HG02840 (cell line): ENCODE data around the gene RASAL2.
A peak's percentile ranks its signal among the peaks of the same experiment; 100 is the strongest.
"Not testable (repeated sequence)": the region's sequence is repeated elsewhere in the genome, so short reads cannot be mapped to it uniquely, and the experiment has no call there.

Source experiments
- ATAC-seq: cut with Tn5 transposase; IDR thresholded peaks from one replicate; pipeline ENCODE4 v1.9.1; 2021; ENCODE audit warnings: mild to moderate bottlenecking, moderate library complexity, moderate number of reproducible peaks; ENCODE audit not compliant: unreplicated experiment, low FRiP score

Gene RASAL2

GRCh38 chr1:178066908-178067614 is 26.8 kb upstream of the RASAL2 start:
- peak; percentile 95 for ATAC-seq

DNA sequence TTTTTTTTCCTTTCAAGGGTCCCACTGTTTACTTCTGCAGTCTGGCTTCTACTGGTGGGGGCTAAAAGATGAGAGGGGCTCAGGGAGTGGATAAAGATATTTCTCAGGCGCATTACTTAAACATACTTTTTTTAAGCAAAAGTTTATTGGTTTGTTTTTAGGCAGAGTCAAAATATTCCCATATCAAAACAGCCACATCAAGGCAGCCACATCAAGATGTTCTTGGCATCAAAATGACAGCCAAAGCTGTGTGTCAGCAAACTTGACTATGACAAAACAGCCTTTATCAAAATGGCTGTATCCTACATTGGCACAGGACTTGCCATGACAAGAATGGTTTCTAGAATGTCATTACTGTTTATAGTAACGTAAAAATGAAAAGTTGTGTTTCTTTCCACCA is 22.1 kb upstream of the RASAL2 start:
- no peak for ATAC-seq

DNA sequence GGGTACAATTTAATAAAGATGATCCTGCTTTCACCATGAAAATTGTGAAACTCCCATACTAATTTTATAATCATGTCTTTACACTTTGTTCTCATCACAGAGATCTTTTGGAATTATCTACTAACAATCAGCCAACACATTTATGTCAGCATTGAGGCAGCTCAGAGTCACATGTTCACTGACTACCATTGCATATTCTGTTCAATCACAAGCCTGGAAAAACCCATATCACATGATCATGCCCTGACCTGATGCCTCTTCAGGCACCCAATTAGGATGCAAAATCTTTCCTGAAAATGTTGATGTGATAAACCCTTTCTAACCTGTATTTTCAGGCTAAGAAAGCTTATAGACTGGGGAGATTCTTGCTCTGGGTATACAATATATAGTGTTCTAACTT is 21.6 kb upstream of the RASAL2 start:
- ATAC-seq: no peak

GRCh38 chr1:178075333-178075732 is 18.6 kb upstream of the RASAL2 start:
- ATAC-seq: no peak

DNA sequence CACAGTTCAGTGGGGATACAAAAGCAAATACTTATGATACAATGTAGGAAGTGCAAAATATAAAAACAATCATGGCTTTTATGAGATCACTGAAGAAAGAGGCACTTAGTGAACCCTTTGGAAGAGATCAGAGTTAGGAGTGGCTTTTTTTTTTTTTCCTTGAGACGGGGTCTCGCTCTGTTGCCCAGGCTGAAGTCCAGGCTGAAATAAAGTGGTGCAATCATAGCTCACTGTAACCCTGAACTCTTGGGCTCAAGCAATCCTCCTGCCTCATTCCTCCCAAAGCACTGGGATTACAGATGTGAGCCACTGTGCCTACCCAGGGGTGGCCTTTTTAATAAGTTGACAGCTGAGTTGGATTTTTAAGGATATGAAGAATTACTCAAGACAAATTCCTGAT is 17.3 kb upstream of the RASAL2 start:
- no peak for ATAC-seq

GRCh38 chr1:178077917-178078316 is 16.0 kb upstream of the RASAL2 start:
- ATAC-seq: no peak

DNA sequence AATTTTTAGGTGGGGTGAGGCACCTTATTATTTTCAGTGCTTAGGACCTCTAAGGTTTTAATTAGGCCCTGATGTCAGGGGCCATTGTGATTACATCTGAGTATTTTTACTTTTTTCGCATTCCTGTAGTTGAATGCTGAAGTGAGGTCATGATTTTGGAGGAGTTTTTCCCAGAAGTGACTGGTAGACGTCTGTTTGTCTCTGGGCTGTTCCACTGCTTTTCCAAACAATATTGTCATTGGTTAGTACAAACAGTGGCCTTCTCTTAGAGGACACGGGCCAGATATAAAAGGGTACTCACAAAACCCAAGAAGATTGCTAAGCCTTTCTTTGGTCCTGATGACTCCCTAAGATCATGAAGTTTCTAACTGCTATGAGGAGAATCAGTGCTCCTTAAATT is 7.6 kb upstream of the RASAL2 start:
- no peak for ATAC-seq

GRCh38 chr1:178086766-178087165 is 7.1 kb upstream of the RASAL2 start:
- no peak for ATAC-seq

GRCh38 chr1:178088651-178089050 is 5.3 kb upstream of the RASAL2 start:
- ATAC-seq: no peak

GRCh38 chr1:178091454-178091853 is 2.5 kb upstream of the RASAL2 start:
- not testable (repeated sequence) for ATAC-seq

GRCh38 chr1:178091986-178092745 is 1.7 kb upstream of the RASAL2 start:
- no peak for ATAC-seq

DNA sequence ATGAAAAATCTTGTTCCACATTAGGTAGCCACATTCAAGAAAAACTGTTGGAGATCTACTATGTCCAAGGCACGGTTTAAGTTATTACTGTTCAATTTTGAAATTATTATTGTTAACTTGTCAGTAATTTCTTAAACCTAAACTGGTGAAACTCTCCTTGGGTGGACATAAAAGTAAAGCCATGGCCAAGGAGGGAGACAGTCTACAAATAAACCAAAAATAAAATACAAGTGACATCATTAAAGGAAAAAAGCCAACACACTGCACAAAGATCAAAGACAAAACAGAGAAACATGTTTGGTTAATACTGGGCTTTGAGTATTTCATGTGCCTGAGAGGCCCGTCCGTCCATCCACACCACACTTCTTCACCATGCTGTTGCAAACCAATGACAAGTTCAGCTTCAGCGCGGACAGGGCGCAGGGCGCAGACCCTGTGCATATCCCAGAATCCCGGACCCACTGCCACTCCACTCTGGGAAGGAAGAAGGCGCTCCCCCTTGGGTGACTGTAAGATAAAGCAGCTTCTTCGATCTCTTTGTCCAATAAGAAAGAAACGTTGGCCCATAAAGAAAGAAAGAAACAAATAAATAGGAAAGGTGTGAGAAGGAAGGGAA is 918 bp upstream of the RASAL2 start:
- no peak for ATAC-seq

DNA sequence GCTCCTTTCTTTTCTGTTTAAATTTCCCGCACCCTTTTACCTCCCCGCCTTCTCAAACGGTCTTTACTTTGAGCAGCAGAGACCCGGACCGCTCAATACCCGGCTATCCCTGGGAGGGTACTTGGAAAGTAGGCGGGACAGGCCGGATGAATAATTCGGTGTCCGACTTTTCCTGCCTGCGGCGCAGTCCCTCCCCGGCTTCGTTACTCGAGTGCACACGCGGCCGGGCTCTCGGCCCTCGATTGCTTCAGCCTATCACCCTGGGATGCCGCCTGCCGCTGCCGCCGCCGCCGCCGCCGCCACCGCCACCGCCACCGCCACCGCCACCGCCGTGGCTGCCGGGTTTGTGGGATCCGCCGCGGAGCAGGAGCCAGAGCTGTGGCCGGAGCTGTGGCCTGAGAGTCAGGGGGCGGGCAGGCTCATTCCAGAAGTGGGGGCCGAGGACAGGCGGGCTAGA is 382 bp upstream of the RASAL2 start:
- peak; percentile 63 for ATAC-seq

DNA sequence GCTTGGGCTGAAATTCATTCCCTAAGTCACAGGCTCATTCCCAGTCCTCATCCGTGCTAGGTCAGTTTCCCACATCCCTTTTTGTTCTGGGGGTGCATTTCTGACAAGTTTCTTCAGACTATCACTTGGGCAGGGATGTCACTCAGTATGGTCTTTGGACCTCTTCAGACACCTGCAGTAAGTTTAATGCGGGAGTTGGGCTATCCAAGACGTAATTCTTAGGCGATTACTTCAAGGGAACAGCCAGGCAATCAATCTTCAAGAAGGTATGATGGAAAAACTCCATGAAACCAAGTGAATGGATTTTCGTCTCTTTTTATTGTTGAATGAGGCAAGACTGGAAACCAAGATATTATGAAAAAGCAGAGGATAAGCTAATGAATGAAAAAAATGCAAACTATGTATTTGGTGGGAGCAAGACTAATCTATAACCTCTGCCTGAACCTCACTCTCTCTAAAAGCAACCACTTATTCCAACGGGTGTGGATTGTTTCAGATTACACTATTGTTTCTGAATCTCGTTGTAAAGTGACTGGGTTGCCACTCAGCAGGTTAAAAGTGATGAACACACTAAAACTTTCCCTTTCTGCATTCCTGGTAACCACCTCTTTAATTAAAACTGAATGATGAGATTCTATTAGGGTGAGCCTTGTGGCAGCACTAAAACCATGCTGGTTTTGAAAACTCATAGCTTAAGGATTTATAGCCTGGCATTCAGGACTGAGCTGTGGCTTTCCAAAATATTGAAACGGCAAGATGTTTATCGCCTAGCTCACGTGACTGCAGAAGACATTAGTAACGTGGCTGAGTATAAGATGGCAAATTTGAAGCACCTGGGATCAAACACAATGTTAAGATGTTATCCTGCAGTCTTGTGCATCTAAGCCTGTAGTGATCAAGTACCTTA is 1.1 kb downstream of the RASAL2 start:
- no peak for ATAC-seq

GRCh38 chr1:178096421-178096820 is 2.5 kb downstream of the RASAL2 start:
- no peak for ATAC-seq

- no peak for ATAC-seq
Measured at GRCh38 chr1:178098262-178098661, 4.4 kb downstream of the RASAL2 start.

DNA sequence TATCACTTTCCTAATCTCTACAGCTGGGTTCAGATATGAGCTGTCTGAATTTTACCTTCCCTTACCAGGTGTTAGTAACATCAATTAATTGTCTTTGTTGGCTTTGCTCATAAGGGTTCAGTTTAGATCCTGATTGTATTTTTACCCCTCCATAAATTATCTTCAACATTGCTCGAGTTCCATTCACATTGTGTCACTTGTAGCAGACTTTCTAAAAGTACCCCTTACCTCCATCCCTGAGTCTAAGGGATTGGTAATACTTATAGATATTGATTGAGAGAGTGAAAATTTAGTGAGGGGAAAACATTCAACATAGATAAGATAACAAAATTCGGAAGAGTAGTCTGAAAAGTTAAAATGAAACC is 7.3 kb downstream of the RASAL2 start:
- ATAC-seq: no peak

- no peak for ATAC-seq
Measured at GRCh38 chr1:178101654-178102053, 7.8 kb downstream of the RASAL2 start.

GRCh38 chr1:178102218-178102617 is 8.3 kb downstream of the RASAL2 start:
- ATAC-seq: no peak

DNA sequence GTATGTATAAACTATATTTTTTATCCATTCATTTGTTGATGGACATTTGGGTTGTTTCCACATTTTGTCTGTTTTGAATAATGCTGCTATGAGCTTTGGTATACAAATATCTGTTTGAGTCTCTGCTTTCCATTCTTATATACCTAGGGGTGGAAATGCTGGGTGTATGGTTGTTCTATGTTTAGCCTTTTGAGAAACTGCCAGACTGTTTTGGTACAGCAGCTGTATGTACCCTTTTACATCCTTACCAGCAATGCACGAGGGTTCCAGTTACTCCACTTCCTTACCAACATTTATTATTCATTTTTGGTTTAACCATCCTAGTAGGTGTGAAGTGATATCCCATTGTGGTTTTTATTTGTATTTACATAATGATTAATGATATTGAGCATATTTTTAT is 13.9 kb downstream of the RASAL2 start:
- ATAC-seq: no peak
